ENCODE data around the gene TNIP1.

Gene TNIP1

DNA sequence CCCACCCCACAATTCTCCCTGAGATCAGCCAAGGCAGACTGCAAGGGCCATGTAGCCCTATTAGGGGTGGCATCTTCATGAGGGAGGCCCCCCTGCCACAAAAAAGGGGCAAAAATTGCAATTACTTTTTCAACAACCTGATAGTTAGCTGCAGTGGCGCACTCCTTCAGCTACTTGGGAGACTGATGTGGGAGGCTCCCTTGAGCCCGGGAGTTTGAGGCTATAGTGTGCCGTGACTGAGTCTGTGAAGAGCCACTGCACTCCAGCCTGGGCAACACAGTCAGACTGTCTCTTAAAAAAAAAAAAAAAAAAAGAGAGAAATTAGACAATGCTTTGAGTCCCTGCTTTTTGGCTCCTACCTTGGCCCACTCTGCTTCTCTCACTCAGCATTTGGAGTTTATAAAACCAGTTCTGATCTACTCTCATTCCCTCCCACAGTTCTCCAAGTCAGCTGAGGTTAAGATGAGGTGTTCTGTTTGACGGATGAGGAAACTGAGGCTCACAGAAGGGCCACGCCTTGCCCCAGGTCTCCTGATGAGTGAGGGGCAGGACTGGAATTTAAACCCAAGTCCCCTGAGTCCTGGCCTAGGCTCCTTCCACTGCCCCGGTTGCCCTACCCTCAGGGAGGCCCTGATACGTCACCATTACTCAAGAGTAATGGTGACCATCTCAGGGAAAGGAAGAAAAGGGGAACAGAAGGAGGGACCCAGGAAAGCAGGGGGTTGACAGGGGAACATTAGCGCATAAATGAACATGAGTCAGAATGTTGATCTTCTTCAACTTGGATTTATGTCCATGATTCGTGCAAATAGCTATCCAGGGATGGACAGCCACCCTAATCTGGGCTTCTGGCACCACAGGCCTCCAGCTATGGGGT, 51.4 kb downstream of the TNIP1 start:
- TF ChIP-seq TAF1 (IDR thresholded peaks at IDR 0.05; ENCODE audit: low read depth, low read length): no peak
- TF ChIP-seq POLR2AphosphoS5 (IDR thresholded peaks at IDR 0.05; ENCODE audit: low read depth, low read length): no peak
- no peak for TF ChIP-seq PAX5 (IDR thresholded peaks at IDR 0.05; ENCODE audit: insufficient read depth, low read length, severe bottlenecking)
- no peak; the same call in 1 of the 2 replicates for TF ChIP-seq POLR2A (IDR thresholded peaks at IDR 0.05; ENCODE audit: low read depth, low read length)
- no peak for TF ChIP-seq SPI1 (IDR thresholded peaks at IDR 0.05; ENCODE audit: low read depth, low read length)
- TF ChIP-seq POU2F2 (IDR thresholded peaks at IDR 0.05; ENCODE audit: low read depth, low read length): no peak
- FAIRE-seq: no peak
- DNase-seq (ENCODE audit: insufficient read length, low spot score): no peak

DNA sequence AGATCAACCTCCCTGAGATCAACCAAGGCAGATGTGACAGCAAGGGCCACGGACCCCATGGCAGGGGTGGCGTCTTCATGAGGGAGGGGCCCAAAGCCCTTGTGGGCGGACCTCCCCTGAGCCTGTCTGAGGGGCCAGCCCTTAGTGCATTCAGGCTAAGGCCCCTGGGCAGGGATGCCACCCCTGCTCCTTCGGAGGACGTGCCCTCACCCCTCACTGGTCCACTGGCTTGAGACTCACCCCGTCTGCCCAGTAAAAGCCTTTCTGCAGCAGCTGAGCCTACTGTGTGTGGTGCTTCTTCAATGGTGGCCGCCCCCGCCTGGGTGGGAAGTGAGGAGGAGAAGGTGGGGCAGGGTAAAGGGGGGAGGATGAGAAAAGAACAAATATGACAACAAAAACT, 52.1 kb downstream of the TNIP1 start:
- FAIRE-seq (no peak), DNase-seq (ENCODE audit: insufficient read length, low spot score) (no peak)
- TF ChIP-seq PAX5 (IDR thresholded peaks at IDR 0.05; ENCODE audit: insufficient read depth, low read length, severe bottlenecking) (no peak), POU2F2 (IDR thresholded peaks at IDR 0.05; ENCODE audit: low read depth, low read length) (no peak), POLR2AphosphoS5 (IDR thresholded peaks at IDR 0.05; ENCODE audit: low read depth, low read length) (no peak), TAF1 (IDR thresholded peaks at IDR 0.05; ENCODE audit: low read depth, low read length) (no peak), SPI1 (IDR thresholded peaks at IDR 0.05; ENCODE audit: low read depth, low read length) (no peak), POLR2A (IDR thresholded peaks at IDR 0.05; ENCODE audit: low read depth, low read length) (no peak)

DNA sequence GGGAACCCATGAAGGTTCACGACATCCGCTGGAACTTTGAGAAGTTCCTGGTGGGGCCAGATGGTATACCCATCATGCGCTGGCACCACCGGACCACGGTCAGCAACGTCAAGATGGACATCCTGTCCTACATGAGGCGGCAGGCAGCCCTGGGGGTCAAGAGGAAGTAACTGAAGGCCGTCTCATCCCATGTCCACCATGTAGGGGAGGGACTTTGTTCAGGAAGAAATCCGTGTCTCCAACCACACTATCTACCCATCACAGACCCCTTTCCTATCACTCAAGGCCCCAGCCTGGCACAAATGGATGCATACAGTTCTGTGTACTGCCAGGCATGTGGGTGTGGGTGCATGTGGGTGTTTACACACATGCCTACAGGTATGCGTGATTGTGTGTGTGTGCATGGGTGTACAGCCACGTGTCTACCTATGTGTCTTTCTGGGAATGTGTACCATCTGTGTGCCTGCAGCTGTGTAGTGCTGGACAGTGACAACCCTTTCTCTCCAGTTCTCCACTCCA, 52.8 kb downstream of the TNIP1 start:
- FAIRE-seq: no peak
- TF ChIP-seq TAF1 (IDR thresholded peaks at IDR 0.05; ENCODE audit: low read depth, low read length) (no peak), POLR2AphosphoS5 (IDR thresholded peaks at IDR 0.05; ENCODE audit: low read depth, low read length) (peak; percentile 84), POLR2A (IDR thresholded peaks at IDR 0.05; ENCODE audit: low read depth, low read length) (peak; percentile 60)
- no peak for DNase-seq (ENCODE audit: insufficient read length, low spot score)

DNA sequence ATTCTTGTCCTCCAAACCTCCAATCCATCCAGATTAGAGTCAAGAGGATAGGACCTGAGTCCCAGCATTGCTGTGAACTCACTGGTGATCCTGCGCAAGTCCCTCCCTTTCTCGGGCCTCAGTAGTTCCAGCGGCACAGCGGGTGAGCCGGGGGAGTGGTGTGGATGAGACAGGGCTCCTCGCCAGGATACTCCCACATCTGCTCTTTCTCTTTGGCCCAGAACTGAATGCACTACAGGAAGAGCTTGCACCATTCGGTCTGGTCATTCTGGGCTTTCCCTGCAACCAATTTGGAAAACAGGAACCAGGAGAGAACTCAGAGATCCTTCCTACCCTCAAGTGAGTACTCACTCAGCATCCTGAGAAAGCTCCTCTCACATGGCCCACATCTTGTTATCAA, 54.2 kb downstream of the TNIP1 start:
- TF ChIP-seq SPI1 (IDR thresholded peaks at IDR 0.05; ENCODE audit: low read depth, low read length) (no peak), TAF1 (IDR thresholded peaks at IDR 0.05; ENCODE audit: low read depth, low read length) (no peak), POLR2AphosphoS5 (IDR thresholded peaks at IDR 0.05; ENCODE audit: low read depth, low read length) (no peak), PAX5 (IDR thresholded peaks at IDR 0.05; ENCODE audit: insufficient read depth, low read length, severe bottlenecking) (no peak), POU2F2 (IDR thresholded peaks at IDR 0.05; ENCODE audit: low read depth, low read length) (no peak), POLR2A (IDR thresholded peaks at IDR 0.05; ENCODE audit: low read depth, low read length) (no peak)
- DNase-seq (ENCODE audit: insufficient read length, low spot score) (no peak), FAIRE-seq (no peak)

DNA sequence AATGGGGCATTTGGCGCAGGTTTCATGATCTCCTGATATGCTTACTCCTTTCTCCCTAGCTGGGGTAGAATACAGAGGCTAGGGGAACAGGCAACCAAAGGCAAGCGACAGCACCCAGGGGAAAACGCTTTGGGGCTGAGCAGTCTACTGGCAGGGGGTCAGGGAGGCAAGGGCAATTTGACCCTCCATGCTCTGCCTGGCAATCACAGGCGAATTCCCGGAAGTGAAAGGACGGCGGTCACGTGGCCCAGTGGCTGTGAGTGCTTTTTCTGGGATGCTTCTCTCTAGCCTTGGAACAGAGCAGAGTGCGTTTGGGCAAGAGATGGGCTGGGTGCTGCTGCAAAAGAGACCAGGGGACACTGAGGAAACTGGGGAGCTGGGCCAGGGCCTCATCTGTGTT, 54.7 kb downstream of the TNIP1 start:
- no peak; the same call in 1 of the 2 replicates for TF ChIP-seq POLR2A (IDR thresholded peaks at IDR 0.05; ENCODE audit: low read depth, low read length)
- no peak for TF ChIP-seq SPI1 (IDR thresholded peaks at IDR 0.05; ENCODE audit: low read depth, low read length)
- no peak for TF ChIP-seq PAX5 (IDR thresholded peaks at IDR 0.05; ENCODE audit: insufficient read depth, low read length, severe bottlenecking)
- TF ChIP-seq TAF1 (IDR thresholded peaks at IDR 0.05; ENCODE audit: low read depth, low read length): no peak
- TF ChIP-seq POLR2AphosphoS5 (IDR thresholded peaks at IDR 0.05; ENCODE audit: low read depth, low read length): no peak
- TF ChIP-seq POU2F2 (IDR thresholded peaks at IDR 0.05; ENCODE audit: low read depth, low read length): no peak
- DNase-seq (ENCODE audit: insufficient read length, low spot score) (no peak), FAIRE-seq (no peak)

DNA sequence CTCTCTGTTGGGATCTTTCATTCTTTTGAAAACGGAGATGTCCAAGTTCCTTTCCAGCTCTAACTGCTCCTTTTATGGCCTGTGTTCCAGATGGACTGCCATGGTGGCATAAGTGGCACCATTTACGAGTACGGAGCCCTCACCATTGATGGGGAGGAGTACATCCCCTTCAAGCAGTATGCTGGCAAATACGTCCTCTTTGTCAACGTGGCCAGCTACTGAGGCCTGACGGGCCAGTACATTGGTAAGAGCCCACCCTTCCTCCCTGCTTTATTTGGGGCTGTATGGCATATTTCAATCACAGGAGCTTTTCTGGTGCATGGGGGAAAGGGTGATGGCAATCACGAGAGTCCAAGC, 55.6 kb downstream of the TNIP1 start:
- FAIRE-seq: no peak
- TF ChIP-seq SPI1 (IDR thresholded peaks at IDR 0.05; ENCODE audit: low read depth, low read length): no peak
- peak; percentile 57 for TF ChIP-seq POLR2AphosphoS5 (IDR thresholded peaks at IDR 0.05; ENCODE audit: low read depth, low read length)
- peak; percentile 20 for TF ChIP-seq POLR2A (IDR thresholded peaks at IDR 0.05; ENCODE audit: low read depth, low read length)
- no peak for TF ChIP-seq TAF1 (IDR thresholded peaks at IDR 0.05; ENCODE audit: low read depth, low read length)

DNA sequence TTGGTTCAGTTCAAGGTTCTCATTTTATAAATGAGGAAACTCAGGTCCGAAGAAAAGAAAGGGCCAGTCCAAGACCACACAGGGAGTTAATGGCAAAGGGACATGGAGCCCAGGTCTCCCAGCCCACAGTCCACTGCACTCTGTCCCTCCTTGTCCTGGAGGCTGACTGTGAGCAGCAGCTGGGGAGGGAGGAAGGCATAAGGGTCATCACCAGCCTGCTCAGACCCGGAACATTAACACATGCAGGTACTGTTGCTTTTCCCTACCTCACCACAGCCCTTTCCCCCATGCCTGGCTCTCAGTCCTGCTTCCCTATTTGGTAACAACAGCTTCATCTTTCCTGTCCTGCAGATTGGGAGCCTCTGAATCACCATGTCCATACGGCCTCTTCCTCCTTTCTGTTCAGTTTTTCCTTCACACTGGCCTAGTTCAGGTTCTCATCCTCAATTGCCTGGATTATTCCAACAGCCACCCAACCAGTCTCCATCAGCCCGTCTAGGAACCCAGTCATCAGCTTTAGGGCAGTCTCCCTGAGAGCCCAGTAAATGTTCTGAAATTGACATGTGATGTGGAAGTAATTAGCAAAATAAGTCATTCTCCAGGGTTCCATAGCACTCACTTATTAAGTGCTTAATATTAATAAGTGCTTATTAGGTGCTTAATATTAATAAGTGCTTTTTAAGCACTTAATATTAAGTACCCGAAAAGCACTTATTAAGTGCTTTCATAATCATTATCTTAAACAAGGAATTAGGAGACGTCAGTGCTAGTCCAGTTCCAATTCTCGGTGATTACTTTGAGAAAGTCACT, 56.2 kb downstream of the TNIP1 start:
- FAIRE-seq: no peak
- DNase-seq (ENCODE audit: insufficient read length, low spot score): no peak
- no peak for TF ChIP-seq TAF1 (IDR thresholded peaks at IDR 0.05; ENCODE audit: low read depth, low read length)
- no peak; the same call in 1 of the 2 replicates for TF ChIP-seq POLR2A (IDR thresholded peaks at IDR 0.05; ENCODE audit: low read depth, low read length)
- TF ChIP-seq PAX5 (IDR thresholded peaks at IDR 0.05; ENCODE audit: insufficient read depth, low read length, severe bottlenecking): no peak
- TF ChIP-seq SPI1 (IDR thresholded peaks at IDR 0.05; ENCODE audit: low read depth, low read length): no peak
- no peak for TF ChIP-seq POU2F2 (IDR thresholded peaks at IDR 0.05; ENCODE audit: low read depth, low read length)
- no peak for TF ChIP-seq POLR2AphosphoS5 (IDR thresholded peaks at IDR 0.05; ENCODE audit: low read depth, low read length)

More for the DNA sequence above, 55.6 kb downstream of the TNIP1 start:
- DNase-seq (ENCODE audit: insufficient read length, low spot score): no peak

DNA sequence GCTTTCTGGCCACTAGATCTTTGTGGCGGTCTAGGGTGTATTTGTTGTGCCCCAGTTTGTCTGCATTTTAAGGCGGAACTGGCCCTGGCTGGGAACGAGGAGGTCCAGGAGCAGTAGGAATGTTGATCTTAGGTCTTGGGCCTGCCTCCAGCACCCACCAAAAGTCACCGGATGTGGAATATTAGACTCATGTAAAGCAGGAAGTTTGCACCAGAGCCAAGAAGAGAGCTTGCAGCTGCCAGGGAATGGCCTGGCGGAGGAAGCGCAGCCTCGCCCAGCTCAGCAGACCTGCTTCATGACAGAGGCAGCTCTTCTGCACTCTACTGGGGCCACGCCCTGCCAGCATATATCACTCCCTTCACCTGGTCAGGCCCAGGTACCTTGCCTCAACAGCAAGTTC, 57.2 kb downstream of the TNIP1 start:
- no peak for FAIRE-seq

DNA sequence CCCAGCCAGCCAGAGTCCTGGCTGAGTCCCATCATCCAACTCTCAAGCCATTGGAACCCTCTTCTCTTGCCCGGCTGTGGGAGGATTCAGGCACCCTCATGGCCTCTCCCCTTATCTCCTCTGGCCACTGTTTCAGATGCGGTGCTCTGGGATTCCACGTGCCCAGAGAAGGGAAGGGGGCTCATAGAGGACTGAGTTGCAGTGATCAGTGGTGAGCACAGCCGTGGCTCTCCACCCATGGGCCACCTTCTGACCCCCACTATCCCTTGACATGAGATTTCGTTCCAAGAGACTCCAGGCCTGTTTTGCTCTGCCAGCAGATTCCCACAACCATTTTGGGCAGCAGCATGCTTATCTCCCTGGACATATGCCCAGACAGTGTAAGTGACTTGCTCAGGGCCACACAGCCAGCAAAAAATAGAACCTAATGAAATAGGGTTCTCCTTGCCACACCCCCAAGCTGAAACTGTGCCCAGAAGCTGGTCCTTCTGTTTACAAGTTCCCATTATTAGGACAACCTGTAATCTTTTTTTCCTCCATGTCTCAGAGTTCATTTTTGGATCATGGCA, 57.7 kb downstream of the TNIP1 start:
- DNase-seq (ENCODE audit: insufficient read length, low spot score): no peak
- FAIRE-seq: no peak
- TF ChIP-seq PAX5 (IDR thresholded peaks at IDR 0.05; ENCODE audit: insufficient read depth, low read length, severe bottlenecking) (no peak), POU2F2 (IDR thresholded peaks at IDR 0.05; ENCODE audit: low read depth, low read length) (no peak), POLR2AphosphoS5 (IDR thresholded peaks at IDR 0.05; ENCODE audit: low read depth, low read length) (no peak; the same call in 1 of the 2 replicates), TAF1 (IDR thresholded peaks at IDR 0.05; ENCODE audit: low read depth, low read length) (no peak), SPI1 (IDR thresholded peaks at IDR 0.05; ENCODE audit: low read depth, low read length) (no peak), POLR2A (IDR thresholded peaks at IDR 0.05; ENCODE audit: low read depth, low read length) (no peak)

More for the DNA sequence above, 57.2 kb downstream of the TNIP1 start:
- DNase-seq (ENCODE audit: insufficient read length, low spot score): no peak
- TF ChIP-seq TAF1 (IDR thresholded peaks at IDR 0.05; ENCODE audit: low read depth, low read length) (no peak), POLR2AphosphoS5 (IDR thresholded peaks at IDR 0.05; ENCODE audit: low read depth, low read length) (0 out of 2 replicates have a peak, but pooled peaks have one; percentile 43)

All from GM12891 (cell line).